ENCODE data around the gene NKD1.

DNA sequence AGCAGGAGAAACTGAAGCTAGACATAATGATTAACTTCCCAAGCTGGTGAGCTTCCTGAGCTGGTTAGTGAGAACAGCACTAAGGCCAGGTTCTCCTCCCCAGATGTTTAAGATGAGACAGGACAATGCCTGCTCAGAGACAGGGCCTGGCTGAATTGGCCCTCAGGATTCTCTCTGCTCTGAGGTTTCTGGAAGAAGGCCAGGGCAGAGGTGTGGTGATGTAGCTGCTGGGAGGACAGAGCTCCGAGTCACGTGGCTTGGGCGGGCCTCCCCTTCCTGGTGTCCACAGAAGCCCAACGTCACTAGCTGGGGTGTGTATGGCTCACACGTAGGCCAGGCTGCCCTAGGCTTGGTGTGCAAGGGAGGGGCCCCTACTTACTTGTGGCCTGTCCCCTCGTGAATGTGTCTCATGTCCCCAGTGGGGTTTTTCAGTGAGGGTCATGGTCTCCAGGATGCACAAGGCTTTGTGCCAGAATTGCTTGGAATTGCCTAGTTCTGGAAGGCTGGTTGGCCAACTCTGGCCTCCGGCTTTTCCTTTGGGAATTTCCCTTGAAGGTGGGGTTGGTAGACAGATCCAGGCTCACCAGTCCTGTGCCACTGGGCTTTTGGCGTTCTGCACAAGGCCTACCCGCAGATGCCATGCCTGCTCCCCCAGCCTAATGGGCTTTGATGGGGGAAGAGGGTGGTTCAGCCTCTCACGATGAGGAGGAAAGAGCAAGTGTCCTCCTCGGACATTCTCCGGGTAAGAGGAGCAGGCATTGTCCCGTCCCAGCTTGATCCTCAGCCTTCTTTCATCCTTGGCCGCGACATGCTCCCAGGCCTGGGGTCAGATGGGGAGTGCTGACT, 148.6 kb downstream of the NKD1 start:
- TF ChIP-seq, protein P1, sequence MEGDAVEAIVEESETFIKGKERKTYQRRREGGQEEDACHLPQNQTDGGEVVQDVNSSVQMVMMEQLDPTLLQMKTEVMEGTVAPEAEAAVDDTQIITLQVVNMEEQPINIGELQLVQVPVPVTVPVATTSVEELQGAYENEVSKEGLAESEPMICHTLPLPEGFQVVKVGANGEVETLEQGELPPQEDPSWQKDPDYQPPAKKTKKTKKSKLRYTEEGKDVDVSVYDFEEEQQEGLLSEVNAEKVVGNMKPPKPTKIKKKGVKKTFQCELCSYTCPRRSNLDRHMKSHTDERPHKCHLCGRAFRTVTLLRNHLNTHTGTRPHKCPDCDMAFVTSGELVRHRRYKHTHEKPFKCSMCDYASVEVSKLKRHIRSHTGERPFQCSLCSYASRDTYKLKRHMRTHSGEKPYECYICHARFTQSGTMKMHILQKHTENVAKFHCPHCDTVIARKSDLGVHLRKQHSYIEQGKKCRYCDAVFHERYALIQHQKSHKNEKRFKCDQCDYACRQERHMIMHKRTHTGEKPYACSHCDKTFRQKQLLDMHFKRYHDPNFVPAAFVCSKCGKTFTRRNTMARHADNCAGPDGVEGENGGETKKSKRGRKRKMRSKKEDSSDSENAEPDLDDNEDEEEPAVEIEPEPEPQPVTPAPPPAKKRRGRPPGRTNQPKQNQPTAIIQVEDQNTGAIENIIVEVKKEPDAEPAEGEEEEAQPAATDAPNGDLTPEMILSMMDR (IDR thresholded peaks at IDR 0.05): no peak
- no peak for TF ChIP-seq POLR2A (IDR thresholded peaks at IDR 0.05)
- no peak for TF ChIP-seq EP300 (IDR thresholded peaks at IDR 0.05)
- peak in 1 of 4 donors; percentile 43 for TF ChIP-seq POLR2AphosphoS5 (IDR thresholded peaks at IDR 0.05)

Data from sigmoid colon (tissue), 4 donors.